B cell (primary cell): ENCODE measurements around the gene SIM1. TPM values are rescaled to one million over a fixed set of nuclear protein-coding genes. Genes with fewer than 3 reads are reported as not detected.

Source experiments
- ATAC-seq: fragments of 200-7000 bp; cut with Tn5 transposase; one replicate; pipeline ENCODE4 v1.10.0; 2021; ENCODE audit warnings: low read depth, mild to moderate bottlenecking, moderate number of reproducible peaks, moderate library complexity
- CTCF ChIA-PET: fragments of 350-600 bp; sonication (Branson Sonifier 250); formaldehyde crosslinking; loops from one replicate; lab custom pipeline; 2021; ENCODE audit warnings: antibody characterized with exemption, inconsistent platforms; lab: Charles Lee
- POLR2A ChIA-PET: fragments of 350-600 bp; sonication (Branson Sonifier 250); formaldehyde crosslinking; loops from one replicate; lab custom pipeline; 2021; ENCODE audit warnings: antibody characterized with exemption; lab: Charles Lee
- DNase-seq: peaks from one replicate; pipeline ENCODE4 v3.0.0; 2013
- H2AFZ ChIP-seq: 2 replicates; pipeline ENCODE4 v1.6.1; 2012; ENCODE audit warnings: mild to moderate bottlenecking, low read depth, low read length; ENCODE audit not compliant: insufficient read depth, poor library complexity, severe bottlenecking
- H3K27ac ChIP-seq, 2 donors: 1 replicate in 1 of 2; 2 replicates in 1 of 2; pipeline ENCODE4 v1.5.1; 2012 to 2013; ENCODE audit warnings: low read length in 2 of 2, mild to moderate bottlenecking in 2 of 2, moderate library complexity in 1 of 2
- H3K27me3 ChIP-seq, 4 experiments: fragments of 200-600 bp in 1 of 4; sonication (generic) in 1 of 4; replicated peaks in 1 of 4; 1 replicate in 2 of 4; 2 replicates in 2 of 4; pipeline versions ENCODE4 v1.6.1 to v1.7.0; 2013 to 2016; ENCODE audit warnings: low read length in 3 of 4, mild to moderate bottlenecking in 2 of 4, mixed read lengths in 1 of 4, moderate library complexity in 1 of 4; ENCODE audit not compliant: insufficient read depth in 4 of 4, control insufficient read depth in 3 of 4; ENCODE audit errors: control extremely low read depth in 1 of 4
- H3K36me3 ChIP-seq, 2 experiments: replicated peaks in 1 of 2; 1 replicate in 1 of 2; 2 replicates in 1 of 2; pipeline versions ENCODE4 v1.6.1 to v1.7.1; 2013; ENCODE audit warnings: low read length in 1 of 2; ENCODE audit not compliant: insufficient read depth in 2 of 2, control insufficient read depth in 1 of 2; ENCODE audit errors: control extremely low read depth in 1 of 2, extremely low read depth in 1 of 2
- H3K4me1 ChIP-seq, 2 donors: fragments of 200-600 bp in 1 of 2; sonication (generic) in 1 of 2; 1 replicate in 1 of 2; 2 replicates in 1 of 2; pipeline versions ENCODE4 v1.5.1 to v1.6.1; 2013 to 2017; ENCODE audit warnings: low read length in 2 of 2; ENCODE audit not compliant: control insufficient read depth in 2 of 2, insufficient read depth in 2 of 2
- H3K4me2 ChIP-seq: replicated peaks from 2 replicates; pipeline ENCODE3; 2012; ENCODE audit warnings: mild to moderate bottlenecking, low read depth, low read length; ENCODE audit not compliant: poor library complexity, severe bottlenecking
- H3K4me3 ChIP-seq, 5 experiments: fragments of 200-600 bp in 1 of 5; sonication (generic) in 1 of 5; 1 replicate in 3 of 5; 2 replicates in 2 of 5; pipeline versions ENCODE4 v1.5.1 to v1.7.0; 2011 to 2016; ENCODE audit warnings: low read length in 4 of 5, mild to moderate bottlenecking in 4 of 5, low read depth in 2 of 5, control low read depth in 1 of 5, moderate library complexity in 1 of 5; ENCODE audit not compliant: insufficient read depth in 1 of 5; ENCODE audit errors: control extremely low read depth in 1 of 5, extremely low read depth in 1 of 5
- H3K79me2 ChIP-seq: fragments of 200-600 bp; sonication (generic); one replicate; pipeline ENCODE4 v1.6.0; 2016; ENCODE audit warnings: low read length; ENCODE audit not compliant: control insufficient read depth, insufficient read depth
- H3K9ac ChIP-seq: fragments of 200-600 bp; sonication (generic); 2 replicates; pipeline ENCODE4 v1.6.1; 2017; ENCODE audit warnings: mild to moderate bottlenecking, low read length, moderate library complexity
- H3K9me3 ChIP-seq, 3 donors: one replicate each; pipeline versions ENCODE4 v1.6.1 to v1.7.1; 2013; ENCODE audit warnings: low read length in 2 of 3; ENCODE audit not compliant: control insufficient read depth in 2 of 3, insufficient read depth in 1 of 3; ENCODE audit errors: control extremely low read depth in 1 of 3
- H4K20me1 ChIP-seq: 2 replicates; pipeline ENCODE4 v1.6.0; 2012; ENCODE audit warnings: mild to moderate bottlenecking, low read length; ENCODE audit not compliant: insufficient read depth, control insufficient read depth, poor library complexity, severe bottlenecking
- H3K27ac Mint-ChIP-seq: one replicate; pipeline ENCODE4 v1.8.0; 2021; ENCODE audit warnings: mixed read lengths
- H3K27me3 Mint-ChIP-seq: one replicate; pipeline ENCODE4 v1.8.0; 2021; ENCODE audit warnings: mixed read lengths
- H3K4me1 Mint-ChIP-seq: one replicate; pipeline ENCODE4 v1.8.0; 2021; ENCODE audit warnings: mixed read lengths
- H3K4me3 Mint-ChIP-seq: one replicate; pipeline ENCODE4 v1.8.0; 2021; ENCODE audit warnings: mixed read lengths
- H3K9me3 Mint-ChIP-seq: one replicate; pipeline ENCODE4 v1.8.0; 2022; ENCODE audit warnings: mixed read lengths; ENCODE audit not compliant: insufficient read depth
- EZH2 ChIP-seq: IDR thresholded peaks from 2 replicates; pipeline ENCODE4 v1.6.1; 2012; ENCODE audit warnings: borderline replicate concordance, low read depth, mild to moderate bottlenecking, moderate library complexity, low read length; ENCODE audit not compliant: insufficient read depth, poor library complexity, severe bottlenecking
- WGBS: methylation state at CpG from one replicate; pipeline ENCODE4 v1.1.5; 2013; ENCODE audit warnings: missing lambda C conversion rate; ENCODE audit not compliant: insufficient coverage; 5-methylcytosine and 5-hydroxymethylcytosine counted together
- intact Hi-C: fragments of 100-400 bp; cut with micrococcal nuclease; formaldehyde crosslinking; loops from one replicate; pipeline ENCODE4 v1.10.0; 2022
- polyA minus RNA-seq: library from RNA; depleted of rRNA, polyadenylated mRNA; stranded (reverse); fragments of >200 nt; gene quantifications from 2 replicates; pipeline ENCODE4 v1.2.3, GENCODE V29; 2012
- polyA plus RNA-seq: library from polyadenylated mRNA; depleted of rRNA; stranded (reverse); fragments of >200 nt; gene quantifications from 2 replicates; pipeline ENCODE4 v1.2.3, GENCODE V29; 2012
- total RNA-seq, 2 donors: library from RNA; stranded (reverse); fragments of 120-200 nt in 1 of 2; gene quantifications; 1 replicate in 1 of 2; 2 replicates in 1 of 2; pipeline versions ENCODE4 v1.2.3 to v1.2.4, GENCODE V29; 2013 to 2022
- TF ChIP-seq, protein P1 (sequence below): fragments of 200-600 bp; IDR thresholded peaks from one replicate; pipeline ENCODE4 v1.8.0; 2022; ENCODE audit warnings: antibody characterized with exemption, mild to moderate bottlenecking

The SIM1 gene
- total RNA-seq (not detected in 2 replicates), polyA plus RNA-seq (not detected in 2 replicates), polyA minus RNA-seq (not detected in 2 replicates)
- 0.14 TPM for total RNA-seq (2013)

DNA sequence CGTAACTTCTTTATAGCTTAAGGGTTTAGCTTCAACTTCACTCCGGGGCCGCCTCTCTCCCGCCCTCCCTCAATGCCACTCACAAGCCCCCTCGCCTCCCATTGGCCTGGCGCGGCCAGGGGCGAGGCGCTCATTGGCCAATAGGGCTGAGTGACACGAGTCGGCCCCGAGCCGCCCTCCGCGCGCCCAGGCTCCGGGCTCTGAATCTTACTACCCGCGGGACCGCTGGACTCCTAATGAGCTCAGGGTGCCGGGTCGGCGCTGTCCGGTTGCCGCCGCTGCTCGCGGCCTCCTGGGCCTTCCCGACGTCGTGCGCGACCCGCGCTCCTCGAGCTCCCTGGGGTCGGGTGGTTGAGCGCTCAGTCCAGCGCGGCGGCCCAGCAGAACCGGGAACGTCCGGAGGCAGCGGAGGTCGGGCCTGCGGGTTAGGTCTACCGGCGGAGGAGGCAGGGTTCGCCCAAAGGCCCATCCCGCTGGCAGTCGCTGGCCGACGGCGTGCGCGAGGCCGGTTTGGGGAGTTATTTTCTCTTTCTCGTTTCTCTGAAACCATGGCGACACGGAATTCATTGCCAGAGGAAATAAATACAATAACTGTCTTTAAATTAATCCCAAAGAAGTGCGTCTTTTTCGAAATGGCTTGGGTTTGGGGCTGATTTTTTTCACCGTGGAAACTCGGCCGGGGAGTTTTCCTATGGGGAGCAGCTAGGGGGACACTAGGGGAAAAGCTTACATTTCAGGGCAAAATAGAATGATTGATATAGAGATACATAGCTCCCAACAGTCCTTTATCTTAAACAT lies at the start of gene SIM1:
SIM1 (minus strand) TSS at position 19 of the 798 bp plus-strand sequence. CDS start 1,453 bp downstream, outside the sequence.
- Mint-ChIP-seq H3K4me1 (peaks cover 20% of the 10 kb centered on the region), H3K4me3 (peak within 1 kb of the TSS; percentile 61), H3K9me3 (peaks cover 3% of the 10 kb centered on the region), H3K27me3 (peaks cover 73% of the 10 kb centered on the region), H3K27ac (peak within 1 kb of the TSS; percentile 46)
- Histone ChIP-seq H4K20me1 (no peaks in the 10 kb centered on the region), H3K9me3 (peaks cover 7 to 64% (median 17%) of the 10 kb centered on the region in 3 donors), H3K27me3 (peaks cover 1 to 92% (median 86%) of the 10 kb centered on the region in 4 experiments), H3K9ac (peak within 1 kb of the TSS; percentile 22), H3K79me2 (no peaks in the 10 kb centered on the region), H3K4me2 (peak within 1 kb of the TSS; percentile 40), H3K4me3 (peak within 1 kb of the TSS in 2 of 5 experiments; percentile 3 to 9), H3K36me3 (no peaks in the 10 kb centered on the region), H3K27ac (no peak within 1 kb of the TSS), H2AFZ (peak within 1 kb of the TSS; percentile 30), H3K4me1 (peaks cover 25 to 46% of the 10 kb centered on the region in 2 donors)
- intact Hi-C loops: loop anchor here (5.0 kb wide), 2 partner anchors 858 to 1623 kb away; partner anchors contain the start of gene PRDM13
- POLR2A ChIA-PET: no interaction called here
- CTCF ChIA-PET: no interaction called here
- DNase-seq (peak; percentile 50), ATAC-seq (peak; percentile 24)
- TF ChIP-seq EZH2: peak; percentile 79
- TF ChIP-seq, protein P1, sequence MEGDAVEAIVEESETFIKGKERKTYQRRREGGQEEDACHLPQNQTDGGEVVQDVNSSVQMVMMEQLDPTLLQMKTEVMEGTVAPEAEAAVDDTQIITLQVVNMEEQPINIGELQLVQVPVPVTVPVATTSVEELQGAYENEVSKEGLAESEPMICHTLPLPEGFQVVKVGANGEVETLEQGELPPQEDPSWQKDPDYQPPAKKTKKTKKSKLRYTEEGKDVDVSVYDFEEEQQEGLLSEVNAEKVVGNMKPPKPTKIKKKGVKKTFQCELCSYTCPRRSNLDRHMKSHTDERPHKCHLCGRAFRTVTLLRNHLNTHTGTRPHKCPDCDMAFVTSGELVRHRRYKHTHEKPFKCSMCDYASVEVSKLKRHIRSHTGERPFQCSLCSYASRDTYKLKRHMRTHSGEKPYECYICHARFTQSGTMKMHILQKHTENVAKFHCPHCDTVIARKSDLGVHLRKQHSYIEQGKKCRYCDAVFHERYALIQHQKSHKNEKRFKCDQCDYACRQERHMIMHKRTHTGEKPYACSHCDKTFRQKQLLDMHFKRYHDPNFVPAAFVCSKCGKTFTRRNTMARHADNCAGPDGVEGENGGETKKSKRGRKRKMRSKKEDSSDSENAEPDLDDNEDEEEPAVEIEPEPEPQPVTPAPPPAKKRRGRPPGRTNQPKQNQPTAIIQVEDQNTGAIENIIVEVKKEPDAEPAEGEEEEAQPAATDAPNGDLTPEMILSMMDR: no peak
- 8% methylated on average over 53 of the region's 66 CpGs for WGBS
